OCI-LY3 (cell line): ENCODE measurements around the gene DCLK1.

Experiments used
- CTCF ChIP-seq: fragments of 200-600, 300-600 bp; sonication (generic); IDR thresholded peaks from 2 replicates; pipeline ENCODE4 v1.5.1; 2014; ENCODE audit warnings: antibody characterized with exemption, low read length, low read depth
- EZH2phosphoT487 ChIP-seq: fragments of 200-600 bp; shearing (Covaris generic); IDR thresholded peaks from 2 replicates; pipeline ENCODE4 v1.6.1; 2018; ENCODE audit warnings: antibody characterized with exemption, mixed run types, low read depth

- TF ChIP-seq CTCF (no peak), EZH2phosphoT487 (no peak)
Observed at GRCh38 chr13:36082806-36083205, 48.4 kb downstream of the DCLK1 start.
